Measurements from ENCODE around the gene CEP162.

DNA sequence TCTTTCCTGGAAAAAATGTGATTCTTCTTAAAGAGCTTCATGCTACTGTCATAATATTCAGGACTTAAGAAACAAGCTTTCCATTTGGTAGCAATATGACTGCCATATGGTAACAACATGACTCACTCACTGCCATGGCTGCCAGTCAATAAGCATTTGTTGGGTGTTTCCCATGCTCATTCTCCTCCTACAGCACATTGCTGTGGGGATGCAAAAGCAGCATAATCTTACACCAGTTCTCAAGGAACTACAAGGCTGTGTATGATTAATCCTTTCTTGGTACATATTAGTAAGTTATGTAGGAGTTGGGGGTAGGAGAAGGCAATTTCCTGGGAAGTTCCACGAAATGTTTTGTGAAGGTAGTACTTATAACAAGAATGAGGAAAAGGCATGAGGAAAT lies 76.7 kb downstream of the CEP162 start:
- no peak for TF ChIP-seq CTCF (IDR thresholded peaks at IDR 0.05)
- no peak for TF ChIP-seq EP300 (IDR thresholded peaks at IDR 0.05)
- no peak for TF ChIP-seq POLR2A (IDR thresholded peaks at IDR 0.05)
